Neural cell (in vitro differentiated cells): Measurements from ENCODE around the gene KIF27.
"Not testable (repeated sequence)": the region's sequence is repeated elsewhere in the genome, so short reads cannot be mapped to it uniquely, and the experiment has no call there.

Experiments used
- CTCF ChIP-seq: fragments of 450-650 bp; IDR thresholded peaks from 2 replicates; pipeline ENCODE4 v1.5.1; 2014; ENCODE audit warnings: antibody characterized with exemption, mild to moderate bottlenecking, moderate library complexity; ENCODE audit not compliant: poor library complexity, severe bottlenecking
- EP300 ChIP-seq: fragments of 450-650 bp; conservative IDR thresholded peaks from 2 replicates; pipeline ENCODE4 v1.6.1; 2014; ENCODE audit warnings: antibody characterized with exemption, mild to moderate bottlenecking, moderate library complexity; ENCODE audit not compliant: poor library complexity, severe bottlenecking
- EZH2 ChIP-seq: fragments of 200-600, 300-800 bp; shearing (Covaris generic), sonication (generic); IDR thresholded peaks from 2 replicates; pipeline ENCODE4 v1.6.1; 2014; ENCODE audit warnings: antibody characterized with exemption, low read length, borderline replicate concordance, mild to moderate bottlenecking; ENCODE audit not compliant: insufficient read depth, poor library complexity, severe bottlenecking
- MXI1 ChIP-seq: fragments of 450-650 bp; conservative IDR thresholded peaks from 2 replicates; pipeline ENCODE4 v1.6.1; 2014; ENCODE audit warnings: antibody characterized with exemption, mild to moderate bottlenecking; ENCODE audit not compliant: poor library complexity, severe bottlenecking
- POLR2AphosphoS5 ChIP-seq: IDR thresholded peaks from 2 replicates; pipeline ENCODE4 v1.6.1; 2012
- RAD21 ChIP-seq: fragments of 450-650 bp; conservative IDR thresholded peaks from 2 replicates; pipeline ENCODE4 v1.6.1; 2014; ENCODE audit warnings: antibody characterized with exemption, mild to moderate bottlenecking, moderate library complexity
- REST ChIP-seq: IDR thresholded peaks from 2 replicates; pipeline ENCODE4 v1.6.1; 2012; ENCODE audit warnings: borderline replicate concordance
- SMC3 ChIP-seq: fragments of 450-650 bp; conservative IDR thresholded peaks from 2 replicates; pipeline ENCODE4 v1.6.1; 2014; ENCODE audit warnings: antibody characterized with exemption, mild to moderate bottlenecking, moderate library complexity; ENCODE audit not compliant: poor library complexity
- TAF1 ChIP-seq: IDR thresholded peaks from 2 replicates; pipeline ENCODE4 v1.6.1; 2012; ENCODE audit warnings: low read depth

GRCh38 chr9:83804454-83804853, 116.8 kb downstream of the KIF27 start:
- TF ChIP-seq EP300, CTCF, RAD21, MXI1, EZH2, POLR2AphosphoS5, TAF1, SMC3, REST: not testable (repeated sequence)
